H1 (cell line): ENCODE measurements around the gene C3orf20. TPM values are rescaled to one million over a fixed set of nuclear protein-coding genes. Genes with fewer than 3 reads are reported as not detected.
A peak's percentile ranks its signal among the peaks of the same experiment; 100 is the strongest.

Experiments
- CTCF ChIA-PET: fragments of 300-600 bp; sonication (Branson Sonifier 250); formaldehyde crosslinking; loops from one replicate; lab custom pipeline; 2021; ENCODE audit not compliant: partially characterized antibody; lab: Charles Lee
- POLR2A ChIA-PET: fragments of 300-600 bp; sonication (Branson Sonifier 250); formaldehyde crosslinking; loops from one replicate; lab custom pipeline; 2021; ENCODE audit warnings: inconsistent platforms; ENCODE audit not compliant: partially characterized antibody; lab: Charles Lee
- DNase-seq, 2 experiments: peaks; one replicate each; pipeline versions ENCODE4 v3.0.0 to v3.0.0-alpha.2; 2010 to 2022; ENCODE audit warnings: low spot score in 2 of 2, low read depth in 1 of 2, mixed read lengths in 1 of 2
- FAIRE-seq: peaks from 2 replicates; lab custom pipeline; 2011; peaks lifted over from hg19 to GRCh38; lab: Jason Lieb, UNC
- H2AFZ ChIP-seq: 2 replicates; pipeline ENCODE4 v1.8.1; 2012; ENCODE audit warnings: low read length, inconsistent platforms
- H2AK5ac ChIP-seq: 2 replicates; pipeline ENCODE4 v1.6.1; 2013; ENCODE audit warnings: low read depth, low read length
- H2BK120ac ChIP-seq: replicated peaks from 2 replicates; pipeline ENCODE3; 2013; ENCODE audit warnings: low read depth, low read length, inconsistent platforms
- H2BK12ac ChIP-seq: 2 replicates; pipeline ENCODE4 v1.6.1; 2013; ENCODE audit warnings: low read depth, low read length
- H2BK15ac ChIP-seq: 2 replicates; pipeline ENCODE4 v1.6.1; 2013; ENCODE audit warnings: low read length
- H2BK20ac ChIP-seq: 2 replicates; pipeline ENCODE4 v1.6.1; 2013; ENCODE audit warnings: low read length
- H2BK5ac ChIP-seq: 2 replicates; pipeline ENCODE4 v1.6.1; 2013; ENCODE audit warnings: low read depth, low read length
- H3K14ac ChIP-seq: 2 replicates; pipeline ENCODE4 v1.6.1; 2013; ENCODE audit warnings: inconsistent platforms; ENCODE audit not compliant: insufficient read length
- H3K18ac ChIP-seq: 2 replicates; pipeline ENCODE4 v1.6.1; 2013; ENCODE audit warnings: low read length; ENCODE audit errors: extremely low read depth
- H3K23ac ChIP-seq: 2 replicates; pipeline ENCODE4 v1.6.1; 2013; ENCODE audit warnings: inconsistent platforms; ENCODE audit not compliant: insufficient read length
- H3K23me2 ChIP-seq: 2 replicates; pipeline ENCODE4 v1.6.1; 2013; ENCODE audit warnings: low read depth, low read length
- H3K27ac ChIP-seq: 2 replicates; pipeline ENCODE4 v1.6.1; 2011; ENCODE audit warnings: low read depth, low read length, inconsistent platforms
- H3K27me3 ChIP-seq, 4 experiments: replicated peaks in 1 of 4; 1 replicate in 1 of 4; 2 replicates in 3 of 4; pipeline versions ENCODE4 v1.6.1 to v1.8.1; 2011 to 2013; ENCODE audit warnings: low read length in 3 of 4, mild to moderate bottlenecking in 3 of 4, inconsistent platforms in 2 of 4, mixed read lengths in 2 of 4, moderate library complexity in 1 of 4; ENCODE audit not compliant: control insufficient read depth in 3 of 4, insufficient read depth in 3 of 4; ENCODE audit errors: extremely low read depth in 1 of 4
- H3K36me3 ChIP-seq, 4 experiments: 2 replicates each; pipeline versions ENCODE4 v1.6.1 to v1.8.1; 2011 to 2013; ENCODE audit warnings: mild to moderate bottlenecking in 4 of 4, low read length in 3 of 4, moderate library complexity in 2 of 4, control low read depth in 1 of 4, inconsistent platforms in 1 of 4; ENCODE audit not compliant: insufficient read depth in 4 of 4, control insufficient read depth in 2 of 4
- H3K4ac ChIP-seq: replicated peaks from 2 replicates; pipeline ENCODE3; 2013; ENCODE audit warnings: low read length, low read depth, mixed read lengths, inconsistent platforms; ENCODE audit not compliant: insufficient read length
- H3K4me1 ChIP-seq, 4 experiments: replicated peaks in 1 of 4; 1 replicate in 1 of 4; 2 replicates in 3 of 4; pipeline versions ENCODE4 v1.6.1 to v1.8.1; 2011 to 2013; ENCODE audit warnings: low read length in 3 of 4, inconsistent platforms in 2 of 4, mixed read lengths in 1 of 4; ENCODE audit not compliant: insufficient read depth in 4 of 4, control insufficient read depth in 3 of 4
- H3K4me2 ChIP-seq, 2 experiments: 2 replicates each; pipeline versions ENCODE4 v1.6.1 to v1.8.1; 2011 to 2013; ENCODE audit warnings: low read depth in 2 of 2, low read length in 2 of 2, control low read depth in 1 of 2, inconsistent platforms in 1 of 2, mild to moderate bottlenecking in 1 of 2; ENCODE audit not compliant: insufficient read depth in 1 of 2
- H3K4me3 ChIP-seq, 4 experiments: fragments of 200-600, 300-600 bp in 1 of 4; sonication (generic), shearing (Covaris generic), sonication (Bioruptor Twin) in 1 of 4; 2 replicates each; pipeline versions ENCODE4 v1.5.1 to v1.8.1; 2011 to 2016; ENCODE audit warnings: low read length in 4 of 4, low read depth in 3 of 4, control low read depth in 2 of 4, inconsistent platforms in 2 of 4, mild to moderate bottlenecking in 2 of 4, mixed read lengths in 1 of 4, moderate library complexity in 1 of 4; ENCODE audit not compliant: insufficient read depth in 2 of 4; ENCODE audit errors: extremely low read depth in 1 of 4
- H3K56ac ChIP-seq: replicated peaks from 2 replicates; pipeline ENCODE3; 2013; ENCODE audit warnings: low read depth, mild to moderate bottlenecking, mixed read lengths, low read length, inconsistent platforms; ENCODE audit not compliant: insufficient read length
- H3K79me1 ChIP-seq: 2 replicates; pipeline ENCODE4 v1.6.1; 2013; ENCODE audit warnings: low read depth, low read length, control low read depth
- H3K79me2 ChIP-seq, 2 experiments: 2 replicates each; pipeline versions ENCODE4 v1.6.1 to v1.8.1; 2012 to 2013; ENCODE audit warnings: low read length in 2 of 2, mild to moderate bottlenecking in 2 of 2, inconsistent platforms in 1 of 2; ENCODE audit not compliant: insufficient read depth in 2 of 2, control insufficient read depth in 1 of 2
- H3K9ac ChIP-seq, 4 experiments: replicated peaks in 1 of 4; 1 replicate in 1 of 4; 2 replicates in 3 of 4; pipeline versions ENCODE4 v1.6.1 to v1.8.1; 2011 to 2013; ENCODE audit warnings: low read depth in 3 of 4, low read length in 3 of 4, control low read depth in 2 of 4, mild to moderate bottlenecking in 2 of 4, moderate library complexity in 2 of 4, inconsistent platforms in 1 of 4; ENCODE audit errors: extremely low read depth in 1 of 4
- H3K9me3 ChIP-seq, 2 experiments: 2 replicates each; pipeline versions ENCODE4 v1.6.1 to v1.8.1; 2012 to 2013; ENCODE audit warnings: mild to moderate bottlenecking in 2 of 2, moderate library complexity in 2 of 2, control low read depth in 1 of 2, inconsistent platforms in 1 of 2, low read depth in 1 of 2, low read length in 1 of 2, mixed read lengths in 1 of 2; ENCODE audit not compliant: insufficient read depth in 2 of 2
- H4K20me1 ChIP-seq, 2 experiments: replicated peaks in 1 of 2; 2 replicates each; pipeline versions ENCODE3 to v1.8.1; 2011 to 2013; ENCODE audit warnings: inconsistent platforms in 2 of 2, low read length in 2 of 2, mild to moderate bottlenecking in 1 of 2; ENCODE audit not compliant: insufficient read depth in 2 of 2, control insufficient read depth in 1 of 2
- H4K5ac ChIP-seq: 2 replicates; pipeline ENCODE4 v1.6.1; 2013; ENCODE audit warnings: low read length, low read depth, mixed read lengths, inconsistent platforms; ENCODE audit not compliant: insufficient read length
- H4K8ac ChIP-seq: 2 replicates; pipeline ENCODE4 v1.8.0; 2013; ENCODE audit warnings: mild to moderate bottlenecking, moderate library complexity, low read length, inconsistent platforms; ENCODE audit not compliant: insufficient read depth; ENCODE audit errors: extremely low read depth
- H4K91ac ChIP-seq: replicated peaks from 2 replicates; pipeline ENCODE3; 2013; ENCODE audit warnings: low read length, mixed read lengths, inconsistent platforms; ENCODE audit not compliant: insufficient read length
- KDM5A ChIP-seq: fragments of 200-600 bp; IDR thresholded peaks from 2 replicates; pipeline ENCODE4 v1.7.1; 2012; ENCODE audit warnings: mild to moderate bottlenecking, low read length, inconsistent platforms, mixed read lengths
- WGBS, 2 experiments: shearing (Covaris generic) in 1 of 2; methylation state at CpG; one replicate each; pipeline versions ENCODE4 v1.1.6 to v1.1.7; 2013 to 2015; ENCODE audit warnings: low lambda C conversion rate in 2 of 2, mixed read lengths in 2 of 2, inconsistent platforms in 1 of 2, low coverage in 1 of 2, missing lambda C conversion rate in 1 of 2; ENCODE audit not compliant: insufficient replicate concordance in 2 of 2, insufficient coverage in 1 of 2, insufficient read length in 1 of 2; ENCODE audit errors: extremely low coverage in 1 of 2, missing lambda C conversion rate in 1 of 2; 5-methylcytosine and 5-hydroxymethylcytosine counted together
- polyA plus RNA-seq, 7 experiments: library from polyadenylated mRNA; depleted of rRNA in 3 of 7; stranded (reverse) in 5 of 7; unstranded in 2 of 7; fragments of >200 nt in 5 of 7; fragments of 200-250 nt in 2 of 7; gene quantifications; 1 replicate in 5 of 7; 2 replicates in 1 of 7; 4 replicates in 1 of 7; pipeline versions ENCODE4 v1.2.1 to v1.2.3, GENCODE V29; 2011 to 2013; ENCODE audit warnings: missing spikeins in 2 of 7, mixed read lengths in 2 of 7
- total RNA-seq: library from RNA; stranded (reverse); fragmentation: NEBNext Ultra II Directional; extraction: Animal tissue kit (Norgen Biotek cat#: 25700); gene quantifications from 2 replicates; pipeline ENCODE4 v1.2.1, GENCODE V29; 2021
- TF ChIP-seq, protein P1 (sequence below), 3 experiments: IDR thresholded peaks; 1 replicate in 2 of 3; 2 replicates in 1 of 3; pipeline versions ENCODE4 v1.5.1 to v1.6.1; 2011; ENCODE audit warnings: low read length in 3 of 3, mild to moderate bottlenecking in 3 of 3, inconsistent platforms in 2 of 3, low read depth in 1 of 3, moderate library complexity in 1 of 3; ENCODE audit not compliant: insufficient read depth in 1 of 3; ENCODE audit errors: control extremely low read depth in 1 of 3

Gene C3orf20
- total and polyA plus RNA-seq, 2 of the 8 experiments (the other 6 are each of a cell fraction or from before 2014, with no cell fraction given), result not detected

DNA sequence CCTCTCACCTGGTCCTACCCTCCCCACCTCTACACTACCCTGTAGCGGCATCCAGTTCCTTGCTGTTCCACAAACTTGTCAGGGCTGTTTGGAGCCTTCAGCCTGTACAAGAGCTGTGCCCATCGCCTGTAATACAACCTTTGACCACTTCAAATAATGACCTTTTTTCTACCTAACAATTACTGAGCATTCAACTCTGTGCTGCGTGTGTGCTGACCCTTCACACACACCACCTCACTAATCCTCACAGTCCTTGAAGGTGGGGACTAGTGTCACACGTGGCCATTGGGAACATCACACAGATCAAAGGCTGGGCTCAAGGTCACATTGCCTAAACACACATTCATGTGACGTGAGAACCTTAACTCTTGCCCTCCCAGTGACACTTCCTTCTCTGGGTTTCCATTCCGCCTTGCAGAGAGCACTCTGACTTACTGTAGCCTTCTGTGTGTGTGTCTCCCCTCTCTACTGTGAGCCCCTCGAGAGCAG is 3.1 kb downstream of the C3orf20 start:
- Histone ChIP-seq H3K23me2 (no peaks in the 10 kb centered on the region), H2AFZ (no peak overlapping the region), H3K23ac (no peak overlapping the region), H3K4me1 (no peaks in the 10 kb centered on the region), H4K5ac (no peak overlapping the region), H3K14ac (no peak overlapping the region), H3K27ac (no peak overlapping the region), H3K4me2 (no peak overlapping the region), H3K4ac (peak overlapping the region; percentile 81), H3K79me1 (no peaks in the 10 kb centered on the region), H3K9ac (no peak overlapping the region), H2BK5ac (peak overlapping the region; percentile 27; the same call in 1 of the 2 replicates), H3K9me3 (peaks cover 0 to 6% of the 10 kb centered on the region in 2 experiments; a peak in 1 of 4 replicates), H3K18ac (no peak overlapping the region), H4K8ac (no peak overlapping the region; the same call in 1 of the 2 replicates), H3K4me3 (no peak overlapping the region), H3K56ac (no peak overlapping the region), H2BK15ac (no peak overlapping the region), H2BK12ac (no peak overlapping the region), H3K79me2 (no peaks in the 10 kb centered on the region), H4K20me1 (no peaks in the 10 kb centered on the region), H3K36me3 (no peaks in the 10 kb centered on the region), H3K27me3 (no peaks in the 10 kb centered on the region), H2BK20ac (no peak overlapping the region), H4K91ac (no peak overlapping the region), H2AK5ac (no peak overlapping the region), H2BK120ac (no peak overlapping the region)
- no peak for TF ChIP-seq KDM5A
- TF ChIP-seq, protein P1, sequence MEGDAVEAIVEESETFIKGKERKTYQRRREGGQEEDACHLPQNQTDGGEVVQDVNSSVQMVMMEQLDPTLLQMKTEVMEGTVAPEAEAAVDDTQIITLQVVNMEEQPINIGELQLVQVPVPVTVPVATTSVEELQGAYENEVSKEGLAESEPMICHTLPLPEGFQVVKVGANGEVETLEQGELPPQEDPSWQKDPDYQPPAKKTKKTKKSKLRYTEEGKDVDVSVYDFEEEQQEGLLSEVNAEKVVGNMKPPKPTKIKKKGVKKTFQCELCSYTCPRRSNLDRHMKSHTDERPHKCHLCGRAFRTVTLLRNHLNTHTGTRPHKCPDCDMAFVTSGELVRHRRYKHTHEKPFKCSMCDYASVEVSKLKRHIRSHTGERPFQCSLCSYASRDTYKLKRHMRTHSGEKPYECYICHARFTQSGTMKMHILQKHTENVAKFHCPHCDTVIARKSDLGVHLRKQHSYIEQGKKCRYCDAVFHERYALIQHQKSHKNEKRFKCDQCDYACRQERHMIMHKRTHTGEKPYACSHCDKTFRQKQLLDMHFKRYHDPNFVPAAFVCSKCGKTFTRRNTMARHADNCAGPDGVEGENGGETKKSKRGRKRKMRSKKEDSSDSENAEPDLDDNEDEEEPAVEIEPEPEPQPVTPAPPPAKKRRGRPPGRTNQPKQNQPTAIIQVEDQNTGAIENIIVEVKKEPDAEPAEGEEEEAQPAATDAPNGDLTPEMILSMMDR (IDR thresholded peaks at IDR 0.05; ENCODE audit: control extremely low read depth in 1 of 3, insufficient read depth in 1 of 3, low read depth in 1 of 3, low read length in 3 of 3), result 0 out of 4 replicates have a peak, but pooled peaks of 1 of the 3 experiments have one; percentile 5
- FAIRE-seq (no peak), DNase-seq (no peak)
- CTCF ChIA-PET, result interaction anchor here (0.6 to 9.2 kb wide), 10 partner anchors 8 to 245 kb away, joined by 3 to 129 read pairs (median 4); no protein-coding TSS in a partner anchor
- 81% methylated on average over 7 of the region's 7 CpGs; no CpG with 5 or more reads in 1 of the 2 experiments for WGBS, 2 experiments
- POLR2A ChIA-PET, result interaction anchor here (0.6 to 1.3 kb wide), 2 partner anchors 23 to 185 kb away, joined by 3 to 4 read pairs; no protein-coding TSS in a partner anchor
